Measurements from ENCODE around the gene SHQ1. TPM values are rescaled to one million over a fixed set of nuclear protein-coding genes. Genes with fewer than 3 reads are reported as not detected.

SHQ1 gene
- total RNA-seq, 3 donors from 2014 or later (not counting 1 experiment from before 2014, with no cell fraction given), result 16.3 to 36.7 (median 35.9) TPM

DNA sequence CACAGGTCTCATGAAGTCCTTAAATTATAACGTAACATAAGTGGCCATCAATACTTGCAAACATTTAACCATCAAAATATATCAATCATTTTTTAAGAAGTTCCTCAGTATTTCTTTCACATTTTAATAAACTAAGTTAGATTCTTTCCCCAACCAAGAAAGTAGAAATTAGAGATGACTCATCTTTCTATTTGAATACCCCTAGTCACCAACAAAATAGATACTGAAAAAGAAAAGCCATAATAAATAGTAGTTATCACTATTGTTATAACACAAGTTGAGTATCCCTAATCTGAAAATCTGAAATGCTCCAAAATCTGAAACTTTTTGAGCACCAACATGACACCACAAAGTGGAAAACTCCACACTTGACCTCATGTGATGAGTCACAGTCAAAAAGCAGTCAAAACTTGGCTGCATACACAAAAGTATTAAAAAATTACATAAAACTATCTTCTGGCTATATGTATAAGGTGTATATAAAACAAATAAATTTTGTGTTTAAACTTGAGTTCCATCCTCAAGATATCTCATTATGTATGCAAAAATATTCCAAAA is 3.7 kb downstream of the SHQ1 start:
- Histone ChIP-seq H3K4me1 (ENCODE audit: control insufficient read depth, insufficient read depth, low read length) (peaks cover 10% of the 10 kb centered on the region), H3K4me3 (ENCODE audit: low read length) (no peak overlapping the region), H3K27me3 (ENCODE audit: control insufficient read depth, insufficient read depth, low read length) (no peaks in the 10 kb centered on the region), H3K36me3 (ENCODE audit: control insufficient read depth, insufficient read depth, low read length) (peaks cover 24% of the 10 kb centered on the region), H3K27ac (ENCODE audit: low read length) (no peak overlapping the region), H3K9me3 (ENCODE audit: control insufficient read depth, insufficient read depth, low read length) (no peaks in the 10 kb centered on the region)
- peaks cover 36 to 42% of the 10 kb centered on the region in 2 donors for H3K4me1 Mint-ChIP-seq
- no peaks in the 10 kb centered on the region for H3K9me3 Mint-ChIP-seq
- 100% methylated on average over 1 of the region's 1 CpG for WGBS (ENCODE audit: insufficient coverage)
- intact Hi-C loops (cut with micrococcal nuclease), result loop anchor here (10.0 kb wide), 1 partner anchor 1140 kb away; no protein-coding TSS in a partner anchor
- H3K27me3 Mint-ChIP-seq (ENCODE audit: low read depth in 2 of 2), result no peaks in the 10 kb centered on the region
- TF ChIP-seq, protein P1, sequence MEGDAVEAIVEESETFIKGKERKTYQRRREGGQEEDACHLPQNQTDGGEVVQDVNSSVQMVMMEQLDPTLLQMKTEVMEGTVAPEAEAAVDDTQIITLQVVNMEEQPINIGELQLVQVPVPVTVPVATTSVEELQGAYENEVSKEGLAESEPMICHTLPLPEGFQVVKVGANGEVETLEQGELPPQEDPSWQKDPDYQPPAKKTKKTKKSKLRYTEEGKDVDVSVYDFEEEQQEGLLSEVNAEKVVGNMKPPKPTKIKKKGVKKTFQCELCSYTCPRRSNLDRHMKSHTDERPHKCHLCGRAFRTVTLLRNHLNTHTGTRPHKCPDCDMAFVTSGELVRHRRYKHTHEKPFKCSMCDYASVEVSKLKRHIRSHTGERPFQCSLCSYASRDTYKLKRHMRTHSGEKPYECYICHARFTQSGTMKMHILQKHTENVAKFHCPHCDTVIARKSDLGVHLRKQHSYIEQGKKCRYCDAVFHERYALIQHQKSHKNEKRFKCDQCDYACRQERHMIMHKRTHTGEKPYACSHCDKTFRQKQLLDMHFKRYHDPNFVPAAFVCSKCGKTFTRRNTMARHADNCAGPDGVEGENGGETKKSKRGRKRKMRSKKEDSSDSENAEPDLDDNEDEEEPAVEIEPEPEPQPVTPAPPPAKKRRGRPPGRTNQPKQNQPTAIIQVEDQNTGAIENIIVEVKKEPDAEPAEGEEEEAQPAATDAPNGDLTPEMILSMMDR (IDR thresholded peaks at IDR 0.05), result no peak
- H3K36me3 Mint-ChIP-seq, result peaks cover 8% of the 10 kb centered on the region
- no peak for DNase-seq
- peak overlapping the region; percentile 5 for H3K4me3 Mint-ChIP-seq
- H3K27ac Mint-ChIP-seq, result no peak overlapping the region
- ATAC-seq, result no peak

DNA sequence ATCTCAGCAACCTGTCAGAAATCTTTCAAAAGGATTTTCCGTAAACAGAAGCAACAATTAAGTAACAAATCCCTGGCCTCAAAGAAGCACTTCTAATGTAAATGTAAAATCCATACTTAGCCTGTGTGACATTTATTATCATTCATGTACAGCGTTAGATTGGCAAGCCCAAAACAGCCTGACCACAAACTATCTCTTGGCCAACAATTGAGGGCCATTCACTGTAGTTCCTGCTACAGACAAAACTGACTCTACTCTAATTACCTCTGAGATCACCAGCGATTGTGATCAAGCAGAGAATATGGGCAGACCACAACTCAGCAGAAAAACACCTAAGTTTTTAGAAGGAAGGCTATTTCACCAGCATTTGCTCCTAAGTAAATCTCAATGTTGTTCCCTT is 9.2 kb downstream of the SHQ1 start:
- Mint-ChIP-seq H3K4me3 (no peak overlapping the region), H3K36me3 (peaks cover 14% of the 10 kb centered on the region), H3K9me3 (no peaks in the 10 kb centered on the region), H3K4me1 (peaks cover 9 to 15% of the 10 kb centered on the region in 2 donors), H3K27me3 (ENCODE audit: low read depth in 2 of 2) (no peaks in the 10 kb centered on the region), H3K27ac (no peak overlapping the region)
- intact Hi-C loops (cut with micrococcal nuclease), result no loop called here
- Histone ChIP-seq H3K4me1 (ENCODE audit: control insufficient read depth, insufficient read depth, low read length) (no peaks in the 10 kb centered on the region), H3K4me3 (ENCODE audit: low read length) (no peak overlapping the region), H3K27me3 (ENCODE audit: control insufficient read depth, insufficient read depth, low read length) (no peaks in the 10 kb centered on the region), H3K36me3 (ENCODE audit: control insufficient read depth, insufficient read depth, low read length) (peaks cover 44% of the 10 kb centered on the region), H3K27ac (ENCODE audit: low read length) (no peak overlapping the region), H3K9me3 (ENCODE audit: control insufficient read depth, insufficient read depth, low read length) (no peaks in the 10 kb centered on the region)
- WGBS (ENCODE audit: insufficient coverage), result 85% methylated on average over 3 of the region's 3 CpGs
- DNase-seq (no peak), ATAC-seq (no peak)
- TF ChIP-seq, protein P1 (IDR thresholded peaks at IDR 0.05), result no peak

DNA sequence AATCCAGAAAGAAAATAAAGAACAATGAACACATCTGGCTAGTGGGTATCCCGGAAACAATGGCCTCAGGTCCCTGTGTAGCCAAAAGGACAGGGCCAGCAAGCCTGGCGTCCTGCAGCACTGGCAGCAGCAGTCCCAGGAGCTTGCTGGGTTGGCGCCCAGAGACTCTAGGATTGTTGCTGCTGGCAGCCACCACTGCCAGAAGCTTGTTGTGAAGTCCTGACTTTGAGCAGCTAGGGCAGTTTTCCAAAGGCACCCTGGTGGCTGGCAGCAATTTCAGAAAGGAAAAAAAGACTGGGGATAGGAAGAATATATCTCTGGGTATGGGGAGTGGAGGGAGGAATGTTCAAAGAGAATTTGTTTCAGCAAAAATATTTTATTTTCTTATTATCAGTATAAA is 11.3 kb downstream of the SHQ1 start:
- H3K4me1 ChIP-seq (ENCODE audit: control insufficient read depth, insufficient read depth, low read length), result no peaks in the 10 kb centered on the region
- no peak overlapping the region for H3K27ac ChIP-seq (ENCODE audit: low read length)
- no peak overlapping the region for H3K4me3 Mint-ChIP-seq
- H3K9me3 ChIP-seq (ENCODE audit: control insufficient read depth, insufficient read depth, low read length), result no peaks in the 10 kb centered on the region
- H3K27ac Mint-ChIP-seq, result no peak overlapping the region
- no peak overlapping the region for H3K4me3 ChIP-seq (ENCODE audit: low read length)
- H3K36me3 Mint-ChIP-seq, result peaks cover 14% of the 10 kb centered on the region
- no peak for DNase-seq
- H3K27me3 Mint-ChIP-seq (ENCODE audit: low read depth in 2 of 2), result no peaks in the 10 kb centered on the region
- WGBS (ENCODE audit: insufficient coverage), result 98% methylated on average over 3 of the region's 3 CpGs
- no peak for ATAC-seq
- TF ChIP-seq, protein P1 (IDR thresholded peaks at IDR 0.05), result no peak
- peaks cover 52% of the 10 kb centered on the region for H3K36me3 ChIP-seq (ENCODE audit: control insufficient read depth, insufficient read depth, low read length)
- intact Hi-C loops (cut with micrococcal nuclease), result no loop called here
- no peaks in the 10 kb centered on the region for H3K27me3 ChIP-seq (ENCODE audit: control insufficient read depth, insufficient read depth, low read length)
- H3K4me1 Mint-ChIP-seq, result peaks cover 9 to 13% of the 10 kb centered on the region in 2 donors
- H3K9me3 Mint-ChIP-seq, result no peaks in the 10 kb centered on the region

DNA sequence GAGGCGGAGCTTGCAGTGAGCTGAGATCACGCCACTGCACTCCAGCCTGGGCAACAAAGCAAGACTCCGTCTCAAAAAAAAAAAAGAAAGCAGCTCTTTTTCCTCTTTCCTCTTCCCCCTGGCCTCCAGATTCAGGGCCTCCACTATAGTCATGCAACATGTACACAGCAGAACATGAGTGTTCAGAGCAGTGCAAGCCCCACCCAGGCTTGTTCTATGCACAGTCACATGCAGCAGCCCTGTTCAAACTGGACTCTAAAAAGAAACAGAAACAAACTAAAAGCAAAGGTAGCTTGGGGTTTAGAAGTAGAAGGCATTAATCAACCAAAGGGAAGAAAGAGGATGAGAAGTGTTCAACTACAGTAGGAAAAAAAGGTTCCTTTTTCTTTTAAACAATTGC is 11.8 kb downstream of the SHQ1 start:
- Histone ChIP-seq H3K4me3 (ENCODE audit: low read length) (no peak overlapping the region), H3K27ac (ENCODE audit: low read length) (no peak overlapping the region), H3K4me1 (ENCODE audit: control insufficient read depth, insufficient read depth, low read length) (no peaks in the 10 kb centered on the region), H3K9me3 (ENCODE audit: control insufficient read depth, insufficient read depth, low read length) (no peaks in the 10 kb centered on the region), H3K27me3 (ENCODE audit: control insufficient read depth, insufficient read depth, low read length) (no peaks in the 10 kb centered on the region), H3K36me3 (ENCODE audit: control insufficient read depth, insufficient read depth, low read length) (peaks cover 51% of the 10 kb centered on the region)
- Mint-ChIP-seq H3K4me3 (no peak overlapping the region), H3K27me3 (ENCODE audit: low read depth in 2 of 2) (no peaks in the 10 kb centered on the region), H3K27ac (no peak overlapping the region), H3K4me1 (peaks cover 9 to 13% of the 10 kb centered on the region in 2 donors), H3K36me3 (peaks cover 14% of the 10 kb centered on the region), H3K9me3 (no peaks in the 10 kb centered on the region)
- ATAC-seq (no peak), DNase-seq (no peak)
- intact Hi-C loops (cut with micrococcal nuclease), result no loop called here
- TF ChIP-seq, protein P1 (IDR thresholded peaks at IDR 0.05), result no peak
- 98% methylated on average over 3 of the region's 3 CpGs for WGBS (ENCODE audit: insufficient coverage)

Data from natural killer cell (primary cell).